ENCODE measurements around the gene GLT1D1. TPM values are rescaled to one million over a fixed set of nuclear protein-coding genes. Genes with fewer than 3 reads are reported as not detected.

The GLT1D1 gene
- total and polyA plus RNA-seq, 2 of the 8 experiments (the other 6 are each of a cell fraction or from before 2014, with no cell fraction given): 1.5 to 3.6 TPM

GRCh38 chr12:128816643-128816920, 36.7 kb upstream of the GLT1D1 start:
- FAIRE-seq: no peak
- H4K91ac ChIP-seq (replicated peaks; ENCODE audit: insufficient read length, low read length): no peak overlapping the region
- H2BK5ac ChIP-seq (ENCODE audit: low read depth, low read length): no peak overlapping the region
- H2BK120ac ChIP-seq (replicated peaks; ENCODE audit: low read depth, low read length): no peak overlapping the region
- no peak overlapping the region for H2BK20ac ChIP-seq (ENCODE audit: low read length)
- H3K4me2 ChIP-seq (ENCODE audit: insufficient read depth in 1 of 2, low read depth in 2 of 2, low read length in 2 of 2): no peak overlapping the region
- H3K9ac ChIP-seq (replicated peaks in 1 of 4; ENCODE audit: extremely low read depth in 1 of 4, low read depth in 3 of 4, low read length in 3 of 4): no peak overlapping the region
- no peak overlapping the region for H3K23ac ChIP-seq (ENCODE audit: insufficient read length)
- H3K36me3 ChIP-seq (ENCODE audit: control insufficient read depth in 2 of 4, insufficient read depth in 4 of 4, low read length in 3 of 4): peaks cover 0 to 25% (median 5%) of the 10 kb centered on the region in 4 experiments; a peak in 4 of 8 replicates
- H2AFZ ChIP-seq (ENCODE audit: low read length): no peak overlapping the region
- no peak overlapping the region for H3K56ac ChIP-seq (replicated peaks; ENCODE audit: insufficient read length, low read depth, low read length)
- no peak overlapping the region for H3K4me3 ChIP-seq (ENCODE audit: extremely low read depth in 1 of 4, insufficient read depth in 2 of 4, low read depth in 3 of 4, low read length in 4 of 4)
- H4K8ac ChIP-seq (ENCODE audit: extremely low read depth, insufficient read depth, low read length): no peak overlapping the region
- no peak overlapping the region for H3K14ac ChIP-seq (ENCODE audit: insufficient read length)
- H3K79me2 ChIP-seq (ENCODE audit: control insufficient read depth in 1 of 2, insufficient read depth in 2 of 2, low read length in 2 of 2): peaks cover 30 to 98% of the 10 kb centered on the region in 2 experiments
- H2AK5ac ChIP-seq (ENCODE audit: low read depth, low read length): no peak overlapping the region
- H3K27me3 ChIP-seq (replicated peaks in 1 of 4; ENCODE audit: control insufficient read depth in 3 of 4, extremely low read depth in 1 of 4, insufficient read depth in 3 of 4, low read length in 3 of 4): no peaks in the 10 kb centered on the region
- CTCF ChIA-PET (ENCODE audit: partially characterized antibody): no interaction called here
- no peaks in the 10 kb centered on the region for H3K9me3 ChIP-seq (ENCODE audit: insufficient read depth in 2 of 2, low read depth in 1 of 2, low read length in 1 of 2)
- no peak overlapping the region for H2BK12ac ChIP-seq (ENCODE audit: low read depth, low read length)
- H3K27ac ChIP-seq (ENCODE audit: low read depth, low read length): no peak overlapping the region
- TF ChIP-seq HDAC6 (IDR thresholded peaks at IDR 0.05; ENCODE audit: low read depth, low read length) (no peak), CBX5 (IDR thresholded peaks at IDR 0.05; ENCODE audit: low read depth, low read length) (no peak), POU5F1 (IDR thresholded peaks at IDR 0.05; ENCODE audit: low read depth, low read length) (no peak), E2F6 (IDR thresholded peaks at IDR 0.05) (no peak), SP4 (IDR thresholded peaks at IDR 0.05; ENCODE audit: low read length) (no peak), GTF2F1 (IDR thresholded peaks at IDR 0.05; ENCODE audit: borderline replicate concordance, low read depth, low read length) (no peak), SIRT6 (IDR thresholded peaks at IDR 0.05; ENCODE audit: low read length) (no peak), CTCF (IDR thresholded peaks at IDR 0.05; ENCODE audit: control extremely low read depth in 1 of 3, insufficient read depth in 1 of 3, low read depth in 1 of 3, low read length in 3 of 3) (no peak), RAD21 (IDR thresholded peaks at IDR 0.05 in 1 of 2, conservative IDR thresholded peaks at IDR 0.05 in 1 of 2; ENCODE audit: low read depth in 2 of 2, low read length in 2 of 2) (no peak), SP1 (IDR thresholded peaks at IDR 0.05; ENCODE audit: low read depth, low read length) (no peak)
- H3K18ac ChIP-seq (ENCODE audit: extremely low read depth, low read length): no peak overlapping the region
- WGBS, 2 experiments (ENCODE audit: extremely low coverage in 1 of 2, insufficient coverage in 1 of 2, insufficient read length in 1 of 2, insufficient replicate concordance in 2 of 2, low coverage in 1 of 2, low lambda C conversion rate in 2 of 2, missing lambda C conversion rate in 1 of 2): 93% methylated on average over 4 of the region's 4 CpGs; no CpG with 5 or more reads in 1 of the 2 experiments
- H3K4ac ChIP-seq (replicated peaks; ENCODE audit: insufficient read length, low read depth, low read length): no peak overlapping the region
- H4K5ac ChIP-seq (ENCODE audit: insufficient read length, low read depth, low read length): no peak overlapping the region
- no peaks in the 10 kb centered on the region; the same call in 1 of the 2 replicates for H3K23me2 ChIP-seq (ENCODE audit: low read depth, low read length)
- H4K20me1 ChIP-seq (replicated peaks in 1 of 2; ENCODE audit: control insufficient read depth in 1 of 2, insufficient read depth in 2 of 2, low read length in 2 of 2): peaks cover 28 to 46% of the 10 kb centered on the region in 2 experiments
- peaks cover 19% of the 10 kb centered on the region for H3K79me1 ChIP-seq (ENCODE audit: low read depth, low read length)
- no peak overlapping the region for H2BK15ac ChIP-seq (ENCODE audit: low read length)
- H3K4me1 ChIP-seq (replicated peaks in 1 of 4; ENCODE audit: control insufficient read depth in 3 of 4, insufficient read depth in 4 of 4, low read length in 3 of 4): peaks cover 7 to 29% (median 12%) of the 10 kb centered on the region in 4 experiments
- DNase-seq (ENCODE audit: low read depth in 1 of 2, low spot score in 2 of 2): no peak
- POLR2A ChIA-PET (ENCODE audit: partially characterized antibody): interaction anchor here (0.6 kb wide), 1 partner anchor 65 kb away, joined by 3 read pairs; no protein-coding TSS in a partner anchor

Measured in H1 (cell line).